Measurements from ENCODE around the gene CCDC50.

CCDC50 gene

GRCh38 chr3:191430103-191430502 is 100.9 kb downstream of the CCDC50 start:
- DNase-seq: no peak

GRCh38 chr3:191431160-191431822 is 102.1 kb downstream of the CCDC50 start:
- DNase-seq: no peak

GRCh38 chr3:191432162-191432561 is 103.0 kb downstream of the CCDC50 start:
- DNase-seq: no peak

GRCh38 chr3:191434024-191434423 is 104.8 kb downstream of the CCDC50 start:
- DNase-seq: no peak

- no peak for DNase-seq
Measured at GRCh38 chr3:191435981-191436380, 106.8 kb downstream of the CCDC50 start.

GRCh38 chr3:191438150-191438814 is 109.1 kb downstream of the CCDC50 start:
- no peak for DNase-seq

GRCh38 chr3:191440532-191440931 is 111.3 kb downstream of the CCDC50 start:
- no peak for DNase-seq

GRCh38 chr3:191441687-191442086 is 112.5 kb downstream of the CCDC50 start:
- DNase-seq: no peak

GRCh38 chr3:191444569-191444968 is 115.4 kb downstream of the CCDC50 start:
- no peak for DNase-seq

Measured in right hindlimb (tissue), 1 donor.